HG03354 (cell line): ENCODE results near the gene P2RX5.

Source experiments
- ATAC-seq: cut with Tn5 transposase; IDR thresholded peaks from one replicate; pipeline ENCODE4 v1.9.1; 2021; ENCODE audit warnings: mild to moderate bottlenecking; ENCODE audit not compliant: unreplicated experiment, poor library complexity, severe bottlenecking

P2RX5 gene

GRCh38 chr17:3660311-3660891, 35.6 kb downstream of the P2RX5 start:
- ATAC-seq: no peak

GRCh38 chr17:3659541-3660111, 36.3 kb downstream of the P2RX5 start:
- ATAC-seq: no peak

GRCh38 chr17:3658784-3659449, 37.0 kb downstream of the P2RX5 start:
- ATAC-seq: no peak

- ATAC-seq: no peak
Observed at GRCh38 chr17:3657874-3658783, 37.8 kb downstream of the P2RX5 start.

GRCh38 chr17:3657588-3657869, 38.4 kb downstream of the P2RX5 start:
- ATAC-seq: no peak

GRCh38 chr17:3656755-3657587, 39.0 kb downstream of the P2RX5 start:
- no peak for ATAC-seq

GRCh38 chr17:3656353-3656752, 39.6 kb downstream of the P2RX5 start:
- ATAC-seq: no peak

- ATAC-seq: no peak
Observed at GRCh38 chr17:3655766-3656165, 40.2 kb downstream of the P2RX5 start.

GRCh38 chr17:3647769-3648555, 48.0 kb downstream of the P2RX5 start:
- no peak for ATAC-seq

- no peak for ATAC-seq
Observed at GRCh38 chr17:3647251-3647650, 48.7 kb downstream of the P2RX5 start.

GRCh38 chr17:3645310-3645709, 50.6 kb downstream of the P2RX5 start:
- no peak for ATAC-seq

GRCh38 chr17:3643889-3644349, 52.0 kb downstream of the P2RX5 start:
- no peak for ATAC-seq

- ATAC-seq: no peak
Observed at GRCh38 chr17:3641717-3642486, 54.1 kb downstream of the P2RX5 start.

GRCh38 chr17:3641014-3641413, 54.9 kb downstream of the P2RX5 start:
- no peak for ATAC-seq

GRCh38 chr17:3639981-3640596, 55.9 kb downstream of the P2RX5 start:
- ATAC-seq: no peak

- ATAC-seq: no peak
Observed at GRCh38 chr17:3636908-3637373, 59.0 kb downstream of the P2RX5 start.

- peak; percentile 94 for ATAC-seq
Observed at GRCh38 chr17:3636154-3636907, 59.6 kb downstream of the P2RX5 start, which contains the start of the genes CTNS and SHPK. TSS of gene CTNS (plus strand) at chr17:3636760. CDS start at chr17:3640207, 3,447 bp downstream. TSS of gene SHPK (minus strand) at chr17:3636250. CDS start at chr17:3636219, 31 bp downstream.
